GM19467 (cell line): Measurements from ENCODE around the gene GRK1.
"Not testable (repeated sequence)": the region's sequence is repeated elsewhere in the genome, so short reads cannot be mapped to it uniquely, and the experiment has no call there.

Experiments
- ATAC-seq: cut with Tn5 transposase; IDR thresholded peaks from one replicate; pipeline ENCODE4 v1.9.1; 2021; ENCODE audit warnings: mild to moderate bottlenecking, moderate library complexity; ENCODE audit not compliant: unreplicated experiment

GRK1 gene

GRCh38 chr13:113742000-113742441 lies 75.0 kb downstream of the GRK1 start:
- no peak for ATAC-seq

DNA sequence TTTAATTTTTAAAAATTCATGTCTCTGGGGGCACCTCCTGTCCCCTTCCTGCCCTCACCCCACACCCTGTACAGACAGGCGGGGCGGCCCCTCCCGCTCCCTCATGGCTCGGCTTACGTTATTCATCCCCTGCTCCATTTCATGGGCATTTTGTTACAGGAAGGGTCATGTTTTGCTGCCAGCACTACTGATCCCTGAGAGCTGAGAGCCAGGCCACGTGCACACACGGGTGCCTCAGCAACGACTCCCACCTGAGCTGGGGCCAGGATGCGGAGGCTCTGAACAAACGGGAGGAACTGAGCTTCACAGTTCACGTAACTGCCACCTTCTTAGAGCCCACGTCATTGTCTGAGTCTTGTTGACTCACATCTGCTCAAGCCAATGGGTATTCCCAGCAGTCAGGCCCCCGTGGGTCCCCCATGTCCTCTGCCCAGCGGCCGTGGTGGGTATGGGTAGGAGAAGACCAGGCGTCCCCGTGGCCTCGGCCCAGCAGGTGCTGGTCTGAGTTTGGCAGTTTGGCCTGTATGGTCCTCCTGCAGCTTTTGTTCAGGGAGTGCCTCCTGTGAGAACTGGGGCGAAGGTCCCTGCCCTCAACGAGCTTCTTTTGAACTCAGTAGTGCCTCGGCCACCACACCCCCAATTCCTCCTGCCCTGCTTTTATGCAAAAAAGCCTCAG lies 75.6 kb downstream of the GRK1 start:
- ATAC-seq, result no peak

- ATAC-seq, result no peak
Measured at GRCh38 chr13:113743366-113744195, 76.6 kb downstream of the GRK1 start.

- ATAC-seq, result no peak
Measured at GRCh38 chr13:113744197-113745000, 77.4 kb downstream of the GRK1 start.

DNA sequence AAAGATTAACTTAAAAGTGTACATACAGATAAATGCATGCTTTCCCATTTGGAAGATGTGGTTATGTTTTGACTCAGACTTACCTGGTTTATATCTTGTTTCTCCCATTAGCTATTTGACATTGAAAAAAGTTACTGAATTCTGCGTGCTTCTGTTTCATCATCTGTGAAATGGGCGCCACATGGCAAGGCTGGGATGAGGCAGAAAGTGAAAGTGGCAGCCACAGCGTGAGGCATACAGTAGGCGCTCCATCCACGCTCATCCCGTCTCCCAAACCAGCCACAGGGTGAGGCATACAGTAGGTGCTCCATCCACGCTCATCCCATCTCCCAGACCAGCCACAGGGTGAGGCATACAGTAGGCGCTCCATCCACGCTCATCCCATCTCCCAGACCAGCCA lies 78.0 kb downstream of the GRK1 start:
- ATAC-seq, result no peak

GRCh38 chr13:113745500-113746142 lies 78.6 kb downstream of the GRK1 start:
- not testable (repeated sequence) for ATAC-seq

DNA sequence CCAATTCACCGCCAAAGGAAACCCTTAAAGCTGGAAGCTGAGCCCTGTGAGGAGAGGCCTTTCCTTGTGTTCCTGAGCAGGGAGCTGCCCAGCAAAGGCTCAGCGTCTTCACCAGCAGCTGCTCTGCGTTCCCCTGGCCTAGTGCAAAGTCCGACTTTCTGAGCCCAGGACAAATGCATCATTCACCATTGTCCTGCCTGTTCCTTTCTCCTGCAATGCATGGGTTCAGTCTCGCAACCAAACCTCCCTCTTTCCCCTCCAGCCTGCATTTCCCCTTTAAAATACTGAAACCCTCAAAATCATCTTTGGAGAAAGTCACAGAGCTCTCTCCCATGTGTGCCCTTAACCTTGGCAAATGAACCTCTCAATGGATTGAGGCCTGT lies 79.1 kb downstream of the GRK1 start:
- no peak for ATAC-seq

DNA sequence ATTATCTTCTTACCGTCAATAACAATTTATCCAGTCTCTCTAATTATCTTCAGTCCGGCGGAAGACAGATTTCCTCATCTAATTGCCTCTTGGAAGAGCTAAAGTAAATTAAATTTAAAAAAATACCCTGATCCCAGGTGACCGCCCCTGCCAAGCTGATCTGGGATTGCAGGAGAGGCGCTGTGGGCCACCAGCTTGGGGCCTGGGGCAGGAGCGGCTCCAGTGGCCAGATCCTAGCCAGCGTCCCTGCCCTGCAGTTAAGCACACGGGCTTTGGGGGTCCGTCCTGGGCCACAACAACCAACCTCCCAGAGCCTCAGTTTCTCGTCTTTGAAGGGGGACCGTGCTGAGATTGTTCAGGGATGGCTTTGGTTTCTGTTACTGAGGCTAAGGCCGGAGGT lies 79.7 kb downstream of the GRK1 start:
- no peak for ATAC-seq

GRCh38 chr13:113747291-113747833 lies 80.3 kb downstream of the GRK1 start:
- no peak for ATAC-seq

DNA sequence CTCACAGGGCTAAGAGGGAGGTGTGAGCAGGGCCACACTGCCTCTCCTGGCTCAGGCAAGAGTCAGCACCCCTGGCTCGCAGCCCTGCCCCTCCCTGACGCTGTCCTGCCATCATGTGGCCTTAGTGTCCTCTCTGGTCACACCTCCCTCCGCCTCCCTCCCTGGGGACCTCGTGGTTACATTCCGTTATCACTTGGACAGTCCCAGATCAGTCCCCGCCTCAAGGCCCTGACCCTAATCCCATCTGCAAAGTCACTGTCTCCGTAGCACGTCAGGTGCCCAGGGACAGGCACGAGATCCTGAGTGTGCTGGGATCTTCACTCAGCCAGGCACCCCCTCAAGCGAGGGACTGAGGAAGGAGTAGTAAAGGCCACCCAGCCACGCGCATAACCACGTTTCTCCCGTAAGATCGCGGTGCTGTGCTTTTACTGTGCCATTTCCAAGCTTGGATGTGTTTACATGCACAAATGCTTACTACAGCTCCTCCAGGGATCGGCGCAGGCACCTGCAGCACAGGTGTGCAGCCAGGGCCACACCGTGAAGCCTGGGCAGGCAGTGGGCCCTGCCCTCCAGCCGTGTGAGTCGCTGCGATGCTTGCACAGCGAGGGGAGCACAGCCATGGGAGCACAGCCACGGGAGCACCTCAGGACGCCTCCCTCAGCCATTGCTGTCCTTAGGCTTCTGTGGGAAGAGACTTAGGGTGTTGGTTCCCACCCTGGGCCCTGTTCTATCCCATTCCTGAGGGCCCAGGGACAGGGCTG lies 81.3 kb downstream of the GRK1 start:
- no peak for ATAC-seq

DNA sequence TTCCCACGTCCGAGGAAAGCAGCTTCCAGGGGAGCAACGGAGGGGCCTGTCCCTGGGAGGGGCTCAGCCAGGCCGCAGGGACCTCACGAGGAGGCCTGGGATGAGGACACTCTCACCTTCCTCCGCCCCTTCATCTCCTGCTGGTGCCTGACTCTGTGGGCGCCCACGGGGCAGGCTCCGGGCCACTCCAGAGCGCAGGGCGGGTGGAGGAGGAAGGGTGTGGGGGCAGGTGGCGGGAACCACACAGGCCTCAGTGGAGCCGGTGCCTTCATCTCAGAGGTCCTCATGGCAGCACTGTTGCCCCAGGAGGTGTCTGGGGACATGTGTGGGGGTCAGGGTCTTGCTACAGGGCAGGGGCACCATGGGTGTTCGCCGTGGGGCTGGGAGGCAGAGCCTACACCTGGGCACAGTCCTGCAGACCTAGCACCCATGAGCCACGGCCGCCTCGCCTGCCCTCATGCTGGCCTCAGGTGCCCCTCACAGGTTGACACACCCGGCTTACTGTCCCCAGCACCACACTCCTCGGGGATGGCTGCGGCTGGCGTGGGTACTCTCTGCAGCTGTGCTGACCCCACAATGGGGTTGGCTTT lies 81.9 kb downstream of the GRK1 start:
- ATAC-seq, result no peak

- no peak for ATAC-seq
Measured at GRCh38 chr13:113749507-113749906, 82.5 kb downstream of the GRK1 start.

GRCh38 chr13:113749967-113750366 lies 82.9 kb downstream of the GRK1 start:
- ATAC-seq, result no peak

DNA sequence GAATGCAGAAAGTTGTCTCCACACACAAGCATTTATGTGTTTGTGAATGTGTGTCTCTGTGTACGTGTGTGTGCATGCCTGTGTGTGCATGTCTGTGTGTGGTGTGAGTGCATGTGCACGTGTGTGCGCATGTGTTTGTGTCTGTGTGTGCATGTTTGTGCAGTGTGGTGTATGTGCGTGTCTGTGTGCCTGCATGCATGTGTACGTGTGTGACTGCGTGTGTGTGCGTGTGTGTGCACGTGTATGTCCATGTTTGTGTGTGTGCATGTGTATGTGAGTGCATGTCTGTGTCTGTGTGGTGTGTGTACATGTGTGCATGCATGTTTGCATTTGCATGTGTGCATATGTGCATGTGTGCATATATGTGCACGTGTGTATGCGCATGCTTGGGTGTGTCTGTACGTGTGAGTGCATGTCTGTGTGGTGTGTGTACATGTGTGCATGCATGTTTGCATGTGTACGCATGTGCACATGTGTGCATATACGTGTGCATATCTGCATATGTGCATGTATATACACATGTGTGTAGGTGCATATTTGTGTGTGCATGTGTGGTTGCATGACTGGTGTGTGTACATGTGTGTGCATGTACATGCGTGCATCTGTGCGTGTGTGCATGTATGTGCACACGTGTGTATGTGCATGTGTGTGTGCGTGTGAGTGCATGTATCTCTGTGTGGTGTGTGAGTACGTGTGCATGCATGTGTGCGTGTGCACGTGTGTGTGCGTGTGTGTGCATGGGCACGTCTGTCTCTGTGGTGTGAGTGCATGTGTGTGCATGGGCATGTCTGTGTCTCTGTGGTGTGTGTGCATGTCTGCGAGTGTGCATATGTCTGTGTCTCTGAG lies 83.8 kb downstream of the GRK1 start:
- no peak for ATAC-seq

GRCh38 chr13:113751491-113751890 lies 84.5 kb downstream of the GRK1 start:
- ATAC-seq, result no peak

DNA sequence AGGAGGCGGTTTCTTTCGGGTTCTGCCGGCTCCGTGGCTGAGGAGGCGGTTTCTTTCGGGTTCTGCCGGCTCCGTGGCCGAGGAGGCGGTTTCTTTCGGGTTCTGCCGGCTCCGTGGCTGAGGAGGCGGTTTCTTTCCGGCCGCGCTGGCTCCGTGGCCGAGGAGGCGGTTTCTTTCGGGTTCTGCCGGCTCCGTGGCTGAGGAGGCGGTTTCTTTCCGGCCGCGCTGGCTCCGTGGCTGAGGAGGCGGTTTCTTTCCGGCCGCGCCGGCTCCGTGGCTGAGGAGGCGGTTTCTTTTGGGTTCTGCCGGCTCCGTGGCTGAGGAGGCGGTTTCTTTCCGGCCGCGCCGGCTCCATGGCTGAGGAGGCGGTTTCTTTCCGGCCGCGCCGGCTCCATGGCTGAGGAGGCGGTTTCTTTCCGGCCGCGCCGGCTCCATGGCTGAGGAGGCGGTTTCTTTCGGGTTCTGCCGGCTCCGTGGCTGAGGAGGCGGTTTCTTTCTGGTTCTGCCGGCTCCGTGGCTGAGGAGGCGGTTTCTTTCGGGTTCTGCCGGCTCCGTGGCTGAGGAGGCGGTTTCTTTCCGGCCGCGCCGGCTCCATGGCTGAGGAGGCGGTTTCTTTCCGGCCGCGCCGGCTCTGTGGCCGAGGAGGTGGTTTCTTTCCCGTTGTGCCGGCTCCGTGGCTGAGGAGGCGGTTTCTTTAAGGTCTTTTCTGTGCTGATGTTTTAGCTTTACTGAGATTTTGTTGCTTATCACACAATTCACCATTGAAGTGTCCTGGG lies 85.4 kb downstream of the GRK1 start:
- not testable (repeated sequence) for ATAC-seq

DNA sequence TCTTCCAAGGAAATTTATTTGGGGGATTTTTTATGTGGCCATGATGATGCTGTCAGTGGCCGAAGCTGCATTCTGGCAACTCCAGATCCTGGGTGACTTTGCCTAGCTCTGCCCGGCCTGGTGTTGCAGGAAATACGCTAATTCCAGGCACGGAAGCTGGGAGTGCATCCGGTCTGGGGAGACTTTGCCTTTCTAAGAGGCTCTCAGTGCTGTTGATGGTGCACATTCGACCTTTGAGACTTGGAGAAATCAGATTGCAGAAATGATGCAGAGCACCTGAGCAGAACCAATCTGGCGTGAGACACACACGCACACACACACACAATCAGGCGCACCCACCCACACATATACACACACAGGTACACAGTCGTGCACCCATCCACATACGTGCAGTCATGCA lies 86.2 kb downstream of the GRK1 start:
- ATAC-seq, result no peak

DNA sequence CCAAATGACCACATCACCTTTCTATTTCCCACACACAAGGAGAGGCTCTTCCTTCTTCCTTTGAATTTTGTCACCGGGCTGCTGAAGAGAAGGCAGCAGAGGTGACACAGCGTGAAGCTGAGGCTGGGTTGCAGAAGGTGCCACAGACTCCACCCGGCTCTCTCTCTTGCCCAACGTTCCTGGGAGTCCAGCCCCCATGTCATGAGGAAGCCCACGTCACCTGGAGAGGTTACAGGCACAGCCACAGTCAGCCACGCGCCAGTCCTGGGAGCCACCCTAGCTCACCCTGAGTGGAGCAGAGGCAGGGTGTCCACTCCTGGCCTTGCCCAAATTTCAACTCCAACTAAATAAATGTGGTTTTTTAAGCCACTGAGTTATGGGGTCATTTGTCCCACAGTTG lies 87.2 kb downstream of the GRK1 start:
- ATAC-seq, result no peak
